ENCODE results near the gene BUB1B. TPM values are rescaled to one million over a fixed set of nuclear protein-coding genes. Genes with fewer than 3 reads are reported as not detected.

BUB1B gene
- total RNA-seq, 1 donor from 2014 or later = 96.6 TPM

- no peak for DNase-seq (ENCODE audit: low read depth, low spot score)
Measured at GRCh38 chr15:40190591-40190990, 29.7 kb downstream of the BUB1B start.

GRCh38 chr15:40192942-40193341 lies 32.1 kb downstream of the BUB1B start:
- H3K4me3 Mint-ChIP-seq = no peak overlapping the region
- no peaks in the 10 kb centered on the region for H3K27me3 Mint-ChIP-seq (ENCODE audit: low read depth)
- H3K36me3 Mint-ChIP-seq (ENCODE audit: low read depth) = peaks cover 27% of the 10 kb centered on the region
- no peak for DNase-seq (ENCODE audit: low read depth, low spot score)
- no peaks in the 10 kb centered on the region for H3K9me3 Mint-ChIP-seq
- TF ChIP-seq CTCF (conservative IDR thresholded peaks at IDR 0.05) = no peak
- no peak overlapping the region for H3K27ac Mint-ChIP-seq (ENCODE audit: unreplicated experiment)
- H3K4me1 Mint-ChIP-seq = no peaks in the 10 kb centered on the region

More at GRCh38 chr15:40190591-40190990, 29.7 kb downstream of the BUB1B start:
- H3K4me1 Mint-ChIP-seq = no peaks in the 10 kb centered on the region
- no peak overlapping the region for H3K4me3 Mint-ChIP-seq
- peaks cover 30% of the 10 kb centered on the region for H3K36me3 Mint-ChIP-seq (ENCODE audit: low read depth)
- H3K27ac Mint-ChIP-seq (ENCODE audit: unreplicated experiment) = no peak overlapping the region
- no peaks in the 10 kb centered on the region for H3K9me3 Mint-ChIP-seq
- no peaks in the 10 kb centered on the region for H3K27me3 Mint-ChIP-seq (ENCODE audit: low read depth)
- no peak for TF ChIP-seq CTCF (conservative IDR thresholded peaks at IDR 0.05)

- Mint-ChIP-seq H3K9me3 (no peaks in the 10 kb centered on the region), H3K4me1 (no peaks in the 10 kb centered on the region), H3K27ac (ENCODE audit: unreplicated experiment) (no peak overlapping the region), H3K4me3 (no peak overlapping the region), H3K27me3 (ENCODE audit: low read depth) (no peaks in the 10 kb centered on the region), H3K36me3 (ENCODE audit: low read depth) (peaks cover 18% of the 10 kb centered on the region)
- TF ChIP-seq CTCF (conservative IDR thresholded peaks at IDR 0.05) = no peak
- DNase-seq (ENCODE audit: low read depth, low spot score) = no peak
Measured at GRCh38 chr15:40197434-40197833, 36.6 kb downstream of the BUB1B start.

- H3K36me3 Mint-ChIP-seq (ENCODE audit: low read depth) = peaks cover 21% of the 10 kb centered on the region
- no peaks in the 10 kb centered on the region for H3K9me3 Mint-ChIP-seq
- no peak overlapping the region for H3K27ac Mint-ChIP-seq (ENCODE audit: unreplicated experiment)
- no peaks in the 10 kb centered on the region for H3K4me1 Mint-ChIP-seq
- no peak for TF ChIP-seq CTCF (conservative IDR thresholded peaks at IDR 0.05)
- no peaks in the 10 kb centered on the region for H3K27me3 Mint-ChIP-seq (ENCODE audit: low read depth)
- DNase-seq (ENCODE audit: low read depth, low spot score) = no peak
- no peak overlapping the region for H3K4me3 Mint-ChIP-seq
Measured at GRCh38 chr15:40198355-40199085, 37.7 kb downstream of the BUB1B start.

- H3K9me3 Mint-ChIP-seq = no peaks in the 10 kb centered on the region
- TF ChIP-seq CTCF (conservative IDR thresholded peaks at IDR 0.05) = no peak
- H3K27ac Mint-ChIP-seq (ENCODE audit: unreplicated experiment) = no peak overlapping the region
- H3K36me3 Mint-ChIP-seq (ENCODE audit: low read depth) = peaks cover 15% of the 10 kb centered on the region
- DNase-seq (ENCODE audit: low read depth, low spot score) = no peak
- no peak overlapping the region for H3K4me3 Mint-ChIP-seq
- no peaks in the 10 kb centered on the region for H3K4me1 Mint-ChIP-seq
- H3K27me3 Mint-ChIP-seq (ENCODE audit: low read depth) = no peaks in the 10 kb centered on the region
Measured at GRCh38 chr15:40204100-40204499, 43.2 kb downstream of the BUB1B start.
